Aorta (tissue), 5 donors: ENCODE results near the gene PRSS48. TPM values are rescaled to one million over a fixed set of nuclear protein-coding genes. Genes with fewer than 3 reads are reported as not detected.
A peak's percentile ranks its signal among the peaks of the same experiment; 100 is the strongest.
"Not testable (repeated sequence)": the region's sequence is repeated elsewhere in the genome, so short reads cannot be mapped to it uniquely, and the experiment has no call there.

Experiments used
- ATAC-seq: fragments of 200-7000 bp; cut with Tn5 transposase; one replicate; pipeline ENCODE4 v1.9.1; 2022; ENCODE audit warnings: moderate library complexity; ENCODE audit not compliant: low FRiP score
- DNase-seq, 2 donors: peaks; one replicate each; pipeline ENCODE4 v3.0.0-alpha.2; 2020
- H3K27ac ChIP-seq, 2 donors: one replicate each; pipeline ENCODE4 v1.5.1; 2013; ENCODE audit warnings: low read length in 2 of 2, mild to moderate bottlenecking in 2 of 2, moderate library complexity in 2 of 2, control low read depth in 1 of 2, inconsistent platforms in 1 of 2, low read depth in 1 of 2
- H3K27me3 ChIP-seq, 2 donors: one replicate each; pipeline ENCODE4 v1.6.1; 2013; ENCODE audit warnings: control low read depth in 1 of 2, low read length in 1 of 2, mild to moderate bottlenecking in 1 of 2, moderate library complexity in 1 of 2; ENCODE audit not compliant: insufficient read depth in 2 of 2, control insufficient read depth in 1 of 2
- H3K36me3 ChIP-seq, 2 donors: one replicate each; pipeline ENCODE4 v1.6.1; 2013; ENCODE audit warnings: control low read depth in 1 of 2, low read length in 1 of 2, mild to moderate bottlenecking in 1 of 2; ENCODE audit not compliant: insufficient read depth in 2 of 2, control insufficient read depth in 1 of 2
- H3K4me1 ChIP-seq, 2 donors: one replicate each; pipeline ENCODE4 v1.6.1; 2013; ENCODE audit warnings: low read length in 2 of 2, control low read depth in 1 of 2, mild to moderate bottlenecking in 1 of 2, moderate library complexity in 1 of 2; ENCODE audit not compliant: insufficient read depth in 2 of 2, control insufficient read depth in 1 of 2
- H3K4me3 ChIP-seq, 2 donors: one replicate each; pipeline ENCODE4 v1.5.1; 2013; ENCODE audit warnings: low read length in 2 of 2, control low read depth in 1 of 2, mild to moderate bottlenecking in 1 of 2
- H3K9me3 ChIP-seq: one replicate; pipeline ENCODE4 v1.6.1; 2013; ENCODE audit warnings: mild to moderate bottlenecking, low read length; ENCODE audit not compliant: control insufficient read depth
- WGBS, 2 donors: extraction: QIAGEN DNeasy Blood & Tissue Kit; methylation state at CpG; one replicate each; pipeline ENCODE4 v1.1.7; 2013; 5-methylcytosine and 5-hydroxymethylcytosine counted together
- intact Hi-C, 2 donors: fragments of 100-400 bp; cut with DNase I; formaldehyde crosslinking; loops; one replicate each; pipeline versions ENCODE4 v1.14.2 to v1.15.0; 2022
- long read RNA-seq, 2 donors: library from polyadenylated mRNA; unstranded; transcript quantifications; one replicate each; pipeline ENCODE4 v2.0.0, GENCODE V29; 2020 to 2021
- polyA plus RNA-seq, 2 donors: library from polyadenylated mRNA; stranded (reverse); fragments of 200-250 nt; gene quantifications; one replicate each; pipeline ENCODE4 v1.2.3, GENCODE V29; 2013
- total RNA-seq, 2 donors: library from RNA; stranded (reverse); fragmentation: NEBNext Ultra II Directional; extraction: Animal tissue kit (Norgen Biotek cat#: 25700); gene quantifications; one replicate each; pipeline ENCODE4 v1.2.1, GENCODE V29; 2021
- donor health status: healthy with polysubstance abuse.
- donor health status: Bipolar disorder and iron deficiency.
- donor health status: DM: no; HTN: no; CAD: no.
- donor health status: DM: no; HTN: no; CAD: no.
- donor health status: DM: yes; HTN: yes; CAD: no.

PRSS48 gene
- total RNA-seq: not detected
- not detected for polyA plus RNA-seq
- long read RNA-seq, donor 1: 0 reads
- long read RNA-seq, donor 2, partial matches to known transcripts: 0 of 10 reads
- long read RNA-seq, donor 2, other reads (novel, unspliced or antisense): 10 of 10 reads

- H3K36me3 ChIP-seq: no peaks in the 10 kb centered on the region
- H3K27ac ChIP-seq: no peak within 1 kb of the TSS
- 69 to 71% methylated on average over 7 of the region's 7 CpGs for WGBS, 2 donors
- H3K9me3 ChIP-seq: no peaks in the 10 kb centered on the region
- ATAC-seq (peak; percentile 69), DNase-seq (peak; percentile 60 to 78)
- H3K27me3 ChIP-seq: no peaks in the 10 kb centered on the region
- H3K4me3 ChIP-seq: no peak within 1 kb of the TSS
- intact Hi-C loops: loop anchor here (1.0 to 5.0 kb wide), 2 partner anchors 85 kb away; no protein-coding TSS in a partner anchor
- no peaks in the 10 kb centered on the region for H3K4me1 ChIP-seq
Observed at GRCh38 chr4:151276787-151277562, at the start of gene PRSS48. TSS of gene PRSS48 (plus strand) at chr4:151277161. CDS start at chr4:151277173, 12 bp downstream.

DNA sequence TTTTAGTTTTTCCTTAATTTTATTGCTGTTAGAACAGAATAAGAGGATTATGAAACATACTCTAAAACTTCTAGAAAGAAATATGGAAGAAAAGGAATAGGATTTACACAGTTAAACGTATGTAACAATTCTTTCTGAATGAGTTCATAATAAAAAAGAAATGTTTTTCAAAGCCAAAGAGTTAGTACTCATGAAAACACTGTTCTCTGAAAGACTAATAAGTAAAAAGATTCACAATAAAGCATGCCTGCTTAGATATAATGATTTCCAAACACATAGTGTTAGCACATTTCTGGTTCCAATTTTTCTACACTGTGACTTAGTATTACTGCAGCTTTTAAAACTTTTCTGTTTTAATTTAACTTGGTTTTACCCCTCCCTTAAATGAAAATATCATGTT lies 49.8 kb upstream of the PRSS48 start:
- 2 to 6% methylated on average over 1 of the region's 1 CpG for WGBS, 2 donors
- intact Hi-C loops: loop anchor here (5.0 kb wide), 2 partner anchors 95 to 100 kb away; partner anchors contain the start of gene SH3D19 (in 1 of the 2)
- DNase-seq (no peak), ATAC-seq (no peak)
- Histone ChIP-seq H3K36me3 (no peaks in the 10 kb centered on the region), H3K9me3 (no peaks in the 10 kb centered on the region), H3K4me1 (no peaks in the 10 kb centered on the region), H3K27ac (peak overlapping the region in 1 of 2 donors; percentile 96), H3K27me3 (no peaks in the 10 kb centered on the region), H3K4me3 (peak overlapping the region; percentile 58 to 90)

DNA sequence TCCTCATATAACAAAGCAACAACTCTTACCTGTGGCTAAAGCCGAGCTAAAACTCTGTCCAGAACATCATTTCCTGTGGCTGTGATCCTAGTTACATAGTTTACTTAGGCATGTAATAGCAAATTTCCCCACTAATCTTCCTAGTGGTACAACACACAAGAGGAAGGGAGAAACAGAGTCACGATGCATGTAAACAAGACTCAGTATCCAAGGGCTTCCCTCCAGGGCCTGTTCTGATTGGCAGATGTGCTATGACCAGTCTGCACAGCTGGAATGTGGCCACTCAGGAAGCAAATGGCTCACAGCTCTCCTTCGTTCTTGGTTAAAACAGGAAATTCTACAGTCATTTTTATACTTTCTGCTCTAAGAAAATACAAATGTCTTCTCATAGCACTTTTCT lies 49.2 kb upstream of the PRSS48 start:
- intact Hi-C loops: loop anchor here (5.0 kb wide), 2 partner anchors 95 to 100 kb away; partner anchors contain the start of gene SH3D19 (in 1 of the 2)
- Histone ChIP-seq H3K4me1 (no peaks in the 10 kb centered on the region), H3K27me3 (no peaks in the 10 kb centered on the region), H3K9me3 (no peaks in the 10 kb centered on the region), H3K4me3 (peak overlapping the region; percentile 58 to 90), H3K27ac (peak overlapping the region; percentile 61 to 96), H3K36me3 (no peaks in the 10 kb centered on the region)
- ATAC-seq (peak; percentile 91), DNase-seq (peak; percentile 82)
- WGBS, 2 donors: 1 to 4% methylated on average over 3 of the region's 3 CpGs

DNA sequence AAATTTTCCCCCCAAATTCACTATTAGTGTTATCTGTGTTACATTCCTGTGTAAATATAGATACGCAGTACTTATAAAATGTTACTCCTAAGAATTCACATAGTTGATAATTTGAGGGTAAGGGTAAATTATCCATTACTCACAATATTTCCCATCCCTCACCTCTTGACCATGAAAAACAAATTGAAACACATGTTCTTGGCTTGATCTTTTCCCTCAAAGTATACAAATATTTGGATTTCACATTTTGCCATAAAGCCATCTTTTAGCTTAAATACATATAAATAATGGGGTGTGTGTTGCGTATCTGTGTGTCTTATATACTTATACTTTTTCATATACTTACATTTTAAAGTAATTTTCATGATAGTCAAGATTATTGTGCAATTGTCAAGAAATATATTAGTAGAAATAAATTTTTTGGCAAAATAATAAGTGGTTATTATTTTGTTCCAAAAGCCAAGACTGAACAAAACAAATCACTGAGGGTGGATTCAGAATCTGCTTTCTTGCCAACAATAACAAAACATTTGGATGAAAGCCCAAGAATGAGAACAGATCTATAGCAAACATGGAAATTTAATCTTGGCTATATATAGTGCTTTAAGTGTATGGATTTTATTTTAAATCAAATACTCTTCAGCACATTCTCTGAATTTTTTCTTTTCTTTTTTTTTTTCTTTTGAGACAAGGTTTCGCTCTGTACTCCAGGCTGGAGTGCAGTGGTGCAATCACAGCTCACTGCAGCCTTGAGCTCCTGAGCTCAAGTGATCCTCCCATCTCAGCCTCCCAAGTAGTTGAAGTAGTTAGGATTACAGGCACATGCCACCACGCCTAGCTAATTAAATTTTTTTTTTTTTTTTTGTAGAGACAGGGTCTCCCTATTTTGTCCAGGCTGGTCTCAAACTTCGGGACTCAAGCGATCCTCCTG lies 48.5 kb upstream of the PRSS48 start:
- H3K27ac ChIP-seq: peak overlapping the region; percentile 6 to 96
- no peaks in the 10 kb centered on the region for H3K36me3 ChIP-seq
- 61 to 64% methylated on average over 6 of the region's 6 CpGs for WGBS, 2 donors
- no peaks in the 10 kb centered on the region for H3K27me3 ChIP-seq
- no peaks in the 10 kb centered on the region for H3K9me3 ChIP-seq
- no peak overlapping the region for H3K4me3 ChIP-seq
- no peak for DNase-seq
- intact Hi-C loops: loop anchor here (5.0 kb wide), 2 partner anchors 94 to 99 kb away; partner anchors contain the start of gene SH3D19 (in 1 of the 2)
- H3K4me1 ChIP-seq: no peaks in the 10 kb centered on the region
- no peak for ATAC-seq

DNA sequence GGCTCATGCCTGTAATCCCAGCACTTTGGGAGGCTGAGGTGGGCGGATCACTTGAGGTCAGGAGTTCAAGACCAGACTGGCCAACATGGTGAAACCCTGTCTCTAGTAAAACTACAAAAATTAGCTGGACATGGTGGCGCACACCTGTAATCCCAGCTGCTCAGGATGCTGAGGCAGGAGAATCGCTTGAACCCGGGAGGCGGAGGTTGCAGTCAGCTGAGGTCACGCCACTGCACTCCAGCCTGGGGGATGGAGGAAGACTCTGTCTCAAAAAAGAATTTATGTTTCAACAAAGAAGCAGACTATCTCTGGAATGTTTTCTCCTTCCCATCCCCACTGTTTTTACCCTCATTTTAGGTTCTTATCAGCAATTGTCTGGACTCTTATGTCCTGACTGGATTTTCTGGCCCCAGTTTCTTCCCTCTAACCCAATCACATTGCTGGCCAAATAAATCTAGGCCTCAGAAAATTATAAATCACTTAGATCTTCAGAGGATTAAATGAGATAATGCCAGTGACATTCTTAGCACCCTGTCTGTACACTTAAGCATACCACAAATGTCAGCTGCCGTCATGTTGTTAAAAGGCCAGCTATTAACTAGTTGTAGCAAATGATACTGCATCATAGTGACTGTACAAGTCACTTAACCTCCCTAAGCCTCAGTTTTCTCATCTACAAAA lies 44.9 kb upstream of the PRSS48 start:
- no peak overlapping the region for H3K4me3 ChIP-seq
- DNase-seq (no peak), ATAC-seq (no peak)
- H3K36me3 ChIP-seq: no peaks in the 10 kb centered on the region
- intact Hi-C loops: no loop called here
- no peaks in the 10 kb centered on the region for H3K27me3 ChIP-seq
- no peaks in the 10 kb centered on the region for H3K9me3 ChIP-seq
- WGBS, 2 donors: 91% methylated on average over 7 of the region's 7 CpGs
- no peak overlapping the region for H3K27ac ChIP-seq
- no peaks in the 10 kb centered on the region for H3K4me1 ChIP-seq

- ATAC-seq: no peak
- H3K27ac ChIP-seq: no peak overlapping the region
- intact Hi-C loops: no loop called here
- H3K4me1 ChIP-seq: no peaks in the 10 kb centered on the region
- DNase-seq: no peak
- H3K27me3 ChIP-seq: no peaks in the 10 kb centered on the region
- no peaks in the 10 kb centered on the region for H3K9me3 ChIP-seq
- no peaks in the 10 kb centered on the region for H3K36me3 ChIP-seq
- whole genome bisulfite sequencing, 2 donors: 92 to 95% methylated on average over 5 of the region's 5 CpGs
- no peak overlapping the region for H3K4me3 ChIP-seq
Observed at GRCh38 chr4:151233600-151233999, 43.4 kb upstream of the PRSS48 start.

DNA sequence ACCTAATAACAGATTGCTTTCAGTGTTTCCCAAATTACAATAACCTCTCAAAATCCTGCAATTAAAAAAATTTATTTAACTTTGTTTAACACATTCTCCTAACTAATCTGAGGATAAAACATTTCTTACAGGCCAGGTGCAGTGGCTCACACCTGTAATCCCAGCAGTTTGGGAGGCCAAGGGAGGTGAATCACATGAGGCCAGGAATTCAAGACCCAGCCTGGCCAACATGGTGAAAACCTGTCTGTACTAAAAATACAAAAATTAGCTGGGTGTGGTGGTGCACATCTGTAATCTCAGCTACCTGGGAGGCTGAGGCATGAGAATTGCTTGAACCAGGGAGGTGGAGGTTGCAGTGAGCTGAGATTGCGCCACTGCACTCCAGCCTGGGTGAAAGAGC lies 41.6 kb upstream of the PRSS48 start:
- H3K4me3 ChIP-seq, H3K36me3 ChIP-seq, H3K27me3 ChIP-seq, DNase-seq, intact Hi-C loops, H3K27ac ChIP-seq, H3K4me1 ChIP-seq, H3K9me3 ChIP-seq, ATAC-seq: not testable (repeated sequence)
- whole genome bisulfite sequencing, 2 donors: 98 to 100% methylated on average over 1 of the region's 1 CpG

DNA sequence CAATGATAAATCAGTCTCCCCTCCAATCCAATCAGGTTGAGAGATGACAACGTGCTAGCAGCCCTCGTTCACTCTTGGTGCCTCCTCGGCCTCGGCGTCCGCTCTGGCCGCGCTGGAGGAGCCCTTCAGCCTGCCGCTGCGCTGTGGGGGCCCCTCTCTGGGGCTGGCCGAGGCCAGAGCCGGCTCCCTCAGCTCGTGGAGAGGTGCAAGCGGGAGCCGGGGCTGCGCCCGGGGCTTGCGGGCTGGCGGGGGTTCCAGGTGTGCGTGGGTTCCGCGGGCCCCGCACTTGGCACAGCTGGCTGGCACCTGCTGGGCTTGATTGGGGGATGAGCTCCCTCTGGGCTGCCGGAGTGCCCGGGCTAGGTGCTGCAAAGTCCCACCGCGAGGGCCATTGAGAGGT lies 40.9 kb upstream of the PRSS48 start:
- no peaks in the 10 kb centered on the region for H3K4me1 ChIP-seq
- H3K4me3 ChIP-seq: no peak overlapping the region
- intact Hi-C loops: no loop called here
- no peak overlapping the region for H3K27ac ChIP-seq
- no peaks in the 10 kb centered on the region for H3K27me3 ChIP-seq
- WGBS, 2 donors: 98 to 99% methylated on average over 27 of the region's 27 CpGs
- no peaks in the 10 kb centered on the region for H3K36me3 ChIP-seq
- no peaks in the 10 kb centered on the region for H3K9me3 ChIP-seq
- DNase-seq (peak in 1 of 2 donors; percentile 69), ATAC-seq (no peak)
